HG02840 (cell line): ENCODE data around the gene ARHGAP15.

Source experiments
- ATAC-seq: cut with Tn5 transposase; IDR thresholded peaks from one replicate; pipeline ENCODE4 v1.9.1; 2021; ENCODE audit warnings: mild to moderate bottlenecking, moderate library complexity, moderate number of reproducible peaks; ENCODE audit not compliant: unreplicated experiment, low FRiP score

The ARHGAP15 gene

GRCh38 chr2:143163499-143163898 is 34.3 kb downstream of the ARHGAP15 start:
- no peak for ATAC-seq

DNA sequence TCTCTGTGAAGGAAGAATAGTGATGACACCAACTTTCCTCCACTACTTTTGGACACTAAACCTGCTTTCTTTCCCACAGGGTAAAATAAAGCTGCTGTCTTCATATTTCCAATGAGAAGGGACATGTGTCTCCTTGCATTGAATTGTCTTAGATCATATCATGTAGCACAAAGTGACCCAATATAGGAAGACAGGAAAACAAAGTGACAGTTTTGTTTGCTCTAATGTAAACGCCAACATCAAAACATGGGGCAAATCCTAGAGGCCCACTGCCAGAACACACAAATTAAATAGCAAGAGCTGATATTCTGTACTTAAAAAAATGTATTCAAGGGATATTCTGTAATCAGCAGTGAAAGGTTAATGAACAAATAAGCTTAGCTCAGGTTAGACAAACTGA is 36.1 kb downstream of the ARHGAP15 start:
- no peak for ATAC-seq

GRCh38 chr2:143169105-143169504 is 39.9 kb downstream of the ARHGAP15 start:
- ATAC-seq = no peak

DNA sequence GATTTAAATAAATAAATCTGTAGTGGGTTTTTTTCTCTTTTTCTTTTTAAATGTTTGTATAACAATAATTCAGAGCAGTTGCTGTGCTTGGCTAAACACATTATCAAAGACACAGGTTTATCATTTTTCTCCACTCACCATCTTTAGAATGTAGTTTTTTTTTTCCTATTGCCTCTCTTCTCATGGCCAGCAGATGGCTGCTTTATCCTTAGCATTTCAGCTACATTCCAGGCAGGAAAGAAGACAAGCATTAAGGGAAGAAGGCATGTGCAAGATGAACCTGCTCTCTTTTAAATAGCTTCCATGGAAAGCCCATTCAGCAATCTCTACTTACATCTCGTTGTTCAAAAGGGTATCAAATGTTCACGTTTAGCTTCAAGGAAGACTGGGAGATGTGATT is 42.6 kb downstream of the ARHGAP15 start:
- ATAC-seq = no peak

DNA sequence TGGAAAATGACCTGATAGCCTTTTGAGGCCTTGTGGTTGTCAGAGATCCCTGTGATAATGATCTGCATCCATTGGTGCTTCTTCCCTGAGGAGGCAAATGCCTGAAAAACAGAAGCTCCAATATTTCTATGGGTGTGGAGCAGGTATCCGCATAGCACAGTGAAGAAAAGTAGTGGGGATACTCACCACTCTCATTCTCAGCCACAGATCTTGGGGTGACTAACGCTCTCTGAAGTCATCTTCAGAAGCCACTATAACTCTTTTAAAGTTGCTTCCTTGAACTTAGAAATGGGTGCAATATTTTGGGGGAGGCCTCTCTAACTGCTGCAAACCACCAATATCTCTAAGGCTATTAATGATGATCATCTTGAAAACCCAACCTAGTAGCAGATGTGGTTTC is 46.2 kb downstream of the ARHGAP15 start:
- no peak for ATAC-seq

GRCh38 chr2:143176606-143177005 is 47.4 kb downstream of the ARHGAP15 start:
- peak; percentile 15 for ATAC-seq

DNA sequence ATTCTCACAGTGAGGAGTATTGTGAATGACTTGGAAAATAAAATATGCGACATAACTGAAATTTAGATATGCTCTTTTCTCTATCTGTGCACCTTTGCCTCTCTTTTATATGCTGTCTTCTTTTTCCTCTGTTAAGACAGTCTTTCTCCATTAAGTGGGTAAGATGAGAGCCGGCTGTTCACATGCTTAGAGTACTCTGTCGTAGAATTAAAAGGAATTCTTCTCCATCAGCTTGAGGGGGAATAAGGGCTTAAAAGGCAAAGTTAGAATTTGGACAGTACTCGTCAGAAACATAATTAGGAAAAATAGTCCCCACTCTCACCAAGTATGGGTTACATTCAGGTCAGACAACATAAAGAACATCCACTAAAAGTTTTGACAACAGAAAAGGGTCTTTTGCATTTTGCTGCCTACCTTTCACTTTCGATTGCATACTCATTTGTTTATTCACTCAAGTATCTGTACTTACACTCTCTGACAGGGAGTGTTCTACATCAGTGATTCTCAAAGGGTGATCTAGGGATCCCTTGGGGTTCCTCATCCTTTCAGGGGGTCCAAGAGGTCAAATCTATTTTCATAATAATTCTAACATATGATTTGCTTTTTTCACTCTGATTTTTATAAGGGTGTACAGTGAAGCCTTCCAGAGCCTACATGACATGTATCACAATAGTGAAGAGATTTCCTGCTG is 48.0 kb downstream of the ARHGAP15 start:
- ATAC-seq = peak; percentile 96

GRCh38 chr2:143181494-143181893 is 52.3 kb downstream of the ARHGAP15 start:
- ATAC-seq = no peak

GRCh38 chr2:143182649-143183048 is 53.4 kb downstream of the ARHGAP15 start:
- no peak for ATAC-seq

- no peak for ATAC-seq
Measured at GRCh38 chr2:143183804-143184463, 54.7 kb downstream of the ARHGAP15 start.

GRCh38 chr2:143186876-143187275 is 57.7 kb downstream of the ARHGAP15 start:
- ATAC-seq = no peak

DNA sequence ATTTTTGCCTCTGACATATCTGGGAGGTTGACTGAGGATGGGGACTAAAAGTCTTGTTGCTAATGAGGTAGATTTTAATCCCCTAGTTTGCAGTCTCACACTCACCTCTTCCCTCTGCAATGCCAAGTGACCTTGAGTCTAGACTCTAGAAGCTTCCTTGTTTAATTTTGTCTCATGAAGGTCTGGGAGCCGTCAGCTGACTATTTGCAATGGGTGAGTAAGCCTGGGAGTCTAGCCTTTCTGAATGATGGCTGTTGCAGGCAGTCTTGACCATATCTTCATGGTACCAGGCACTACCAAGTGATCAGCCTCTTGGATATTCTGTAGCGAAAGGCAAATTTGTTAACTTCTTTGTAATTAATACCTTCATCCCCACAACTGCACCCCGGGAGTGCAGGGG is 61.2 kb downstream of the ARHGAP15 start:
- no peak for ATAC-seq

DNA sequence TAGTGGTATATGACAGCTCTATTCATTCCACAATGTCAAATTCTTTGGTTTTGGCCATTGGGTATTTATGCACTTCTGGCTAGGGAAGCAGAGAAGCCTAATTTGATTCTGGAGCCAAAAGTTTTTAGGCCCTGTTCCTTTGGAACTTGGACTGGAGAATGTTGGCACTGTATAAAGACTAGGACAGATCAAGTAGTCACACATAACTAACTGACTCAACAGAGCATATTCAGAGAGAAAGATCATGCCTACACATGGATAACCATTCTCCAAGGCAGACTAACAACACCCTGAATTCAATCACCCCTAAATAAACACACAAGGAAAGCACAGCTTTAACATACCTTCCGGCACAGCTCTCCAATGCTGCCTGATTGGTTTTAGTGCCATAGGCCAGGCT is 62.9 kb downstream of the ARHGAP15 start:
- no peak for ATAC-seq

DNA sequence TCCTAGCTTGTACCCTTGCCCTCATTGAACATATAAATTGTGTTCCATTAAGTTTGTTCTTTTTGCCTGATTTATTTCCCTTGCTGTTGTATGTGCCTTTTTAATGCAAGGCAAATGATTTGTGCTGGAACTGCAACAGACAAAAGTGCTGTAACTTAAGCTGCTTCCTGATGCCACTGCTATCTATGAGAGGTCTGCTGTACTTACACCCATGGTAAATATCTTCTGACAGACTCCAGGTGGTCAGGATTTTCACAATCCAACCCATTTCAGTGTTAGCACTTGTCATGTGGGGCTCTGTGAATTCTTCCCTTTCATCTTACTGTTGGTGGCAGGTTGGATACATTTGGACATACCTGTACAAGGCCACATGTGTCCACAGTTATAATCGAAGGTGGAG is 63.5 kb downstream of the ARHGAP15 start:
- no peak for ATAC-seq

GRCh38 chr2:143193121-143193520 is 63.9 kb downstream of the ARHGAP15 start:
- no peak for ATAC-seq

- no peak for ATAC-seq
Measured at GRCh38 chr2:143195511-143195910, 66.3 kb downstream of the ARHGAP15 start.

GRCh38 chr2:143204062-143204461 is 74.8 kb downstream of the ARHGAP15 start:
- no peak for ATAC-seq

- no peak for ATAC-seq
Measured at GRCh38 chr2:143205106-143205764, 76.0 kb downstream of the ARHGAP15 start.

- ATAC-seq = no peak
Measured at GRCh38 chr2:143209570-143210445, 80.6 kb downstream of the ARHGAP15 start.

- no peak for ATAC-seq
Measured at GRCh38 chr2:143210446-143210819, 81.2 kb downstream of the ARHGAP15 start.
